ENCODE measurements around the gene RHOT2.
"Not testable (repeated sequence)": the region's sequence is repeated elsewhere in the genome, so short reads cannot be mapped to it uniquely, and the experiment has no call there.

The RHOT2 gene

DNA sequence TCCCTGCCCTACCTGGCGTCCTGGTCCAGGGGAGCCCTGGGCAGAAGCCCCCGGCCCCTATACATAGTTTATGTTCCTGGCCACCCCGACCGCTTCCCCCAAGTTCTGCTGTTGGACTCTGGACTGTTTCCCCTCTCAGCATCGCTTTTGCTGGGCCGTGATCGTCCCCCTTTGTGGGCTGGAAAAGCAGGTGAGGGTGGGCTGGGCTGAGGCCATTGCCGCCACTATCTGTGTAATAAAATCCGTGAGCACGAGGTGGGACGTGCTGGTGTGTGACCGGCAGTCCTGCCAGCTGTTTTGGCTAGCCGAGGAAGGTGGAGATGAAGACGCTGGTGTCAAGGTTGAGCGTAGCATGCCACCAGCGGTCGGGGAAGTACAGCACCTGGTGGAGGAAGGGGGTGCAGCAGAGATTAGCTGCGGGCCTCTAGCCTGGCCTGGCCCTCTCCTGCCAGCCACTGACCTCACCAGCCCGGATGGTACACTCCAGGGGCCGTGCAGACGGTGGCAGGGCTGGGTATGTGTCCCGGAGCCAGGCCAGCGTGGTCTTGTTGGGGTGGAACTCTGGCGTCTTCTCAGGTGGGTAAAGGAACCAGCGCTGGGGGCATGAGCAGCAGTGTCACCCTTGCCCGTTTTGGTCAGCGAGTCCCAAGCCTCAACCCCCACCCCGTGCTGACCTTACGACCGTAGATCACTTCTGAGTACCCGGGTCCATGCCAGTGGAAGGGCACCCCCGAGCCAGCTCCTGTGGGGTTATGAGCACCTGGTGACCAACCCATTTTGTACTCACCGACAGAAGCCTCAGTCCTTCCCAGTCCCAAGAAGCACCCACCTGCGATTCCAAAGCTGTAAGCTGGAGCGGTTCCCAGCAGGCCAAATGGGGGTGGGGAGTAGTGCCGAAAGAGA lies 14.8 kb downstream of the RHOT2 start:
- no peak for DNase-seq

DNA sequence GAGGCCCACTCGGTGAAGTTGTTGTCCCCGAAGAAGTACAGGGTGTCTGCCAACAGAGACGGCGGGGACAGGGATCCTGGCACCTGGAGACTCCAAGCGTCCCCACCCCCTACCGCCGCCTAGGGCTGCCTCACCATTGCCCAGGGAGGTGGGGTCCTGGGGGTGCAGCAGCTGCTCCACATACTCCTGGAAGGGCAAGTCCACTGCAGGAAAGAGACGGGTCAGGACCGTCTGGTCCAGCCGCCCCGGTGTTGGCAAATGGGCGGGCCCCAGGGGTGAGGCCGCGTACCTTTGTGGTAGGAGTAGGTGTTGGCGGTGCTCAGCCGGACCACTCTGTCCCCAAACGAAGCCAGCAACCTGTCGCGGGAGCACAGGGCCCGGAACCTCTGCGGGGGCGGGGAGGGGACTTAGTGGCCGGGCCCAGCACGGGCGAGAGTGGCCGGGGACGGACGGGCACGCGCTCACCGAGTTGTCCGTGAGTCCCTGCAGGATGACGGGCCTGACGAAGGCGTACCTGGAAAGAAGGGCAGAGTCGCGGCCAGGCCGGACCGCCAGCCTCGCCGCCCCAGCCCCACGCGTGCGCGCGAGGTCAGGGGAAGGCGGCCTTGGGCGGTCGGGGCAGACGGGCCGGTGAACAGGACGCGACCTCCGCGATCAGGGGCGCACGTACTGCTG lies 15.6 kb downstream of the RHOT2 start:
- no peak for DNase-seq

DNA sequence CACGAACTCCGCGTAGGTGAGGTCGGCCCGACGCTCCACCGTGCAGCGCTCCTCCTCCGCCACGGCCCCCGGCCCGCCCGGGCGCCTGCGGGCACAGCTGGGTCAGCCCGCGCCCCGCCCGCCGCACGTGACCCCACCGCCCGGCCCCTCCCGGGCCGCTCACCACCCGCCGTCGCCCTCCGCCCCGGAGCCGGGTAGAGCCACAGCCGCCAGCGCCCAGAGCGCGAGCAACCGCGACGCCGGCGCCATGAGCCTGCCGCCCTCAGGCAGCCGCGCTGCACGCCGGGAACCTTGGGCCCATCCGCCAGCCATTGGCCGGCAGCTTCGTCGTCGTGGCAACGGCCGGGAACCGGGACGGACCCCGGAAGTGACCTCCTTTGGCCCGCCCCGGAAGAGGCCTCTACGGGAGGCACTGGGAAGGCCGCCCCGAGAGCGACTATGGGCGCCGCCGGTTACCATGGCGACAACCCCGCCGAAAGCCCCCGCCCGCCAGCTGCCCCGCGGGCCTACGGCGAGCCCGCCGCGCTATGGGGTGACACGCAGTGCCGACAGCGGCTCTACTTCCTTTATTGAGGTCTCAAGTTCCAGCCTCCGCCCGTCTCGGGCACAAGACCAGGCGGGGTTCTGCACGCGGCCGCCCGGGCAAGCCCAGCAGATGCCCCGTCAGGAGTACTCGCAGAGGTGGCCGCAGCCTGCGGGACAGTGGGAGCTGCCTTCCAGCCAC lies 16.3 kb downstream of the RHOT2 start, which contains the start of gene JMJD8:
JMJD8 (minus strand) TSS at position 264 of the 724 bp plus-strand sequence; CDS start at position 249, 15 bp downstream.
- peak; percentile 93 to 95 for DNase-seq

DNA sequence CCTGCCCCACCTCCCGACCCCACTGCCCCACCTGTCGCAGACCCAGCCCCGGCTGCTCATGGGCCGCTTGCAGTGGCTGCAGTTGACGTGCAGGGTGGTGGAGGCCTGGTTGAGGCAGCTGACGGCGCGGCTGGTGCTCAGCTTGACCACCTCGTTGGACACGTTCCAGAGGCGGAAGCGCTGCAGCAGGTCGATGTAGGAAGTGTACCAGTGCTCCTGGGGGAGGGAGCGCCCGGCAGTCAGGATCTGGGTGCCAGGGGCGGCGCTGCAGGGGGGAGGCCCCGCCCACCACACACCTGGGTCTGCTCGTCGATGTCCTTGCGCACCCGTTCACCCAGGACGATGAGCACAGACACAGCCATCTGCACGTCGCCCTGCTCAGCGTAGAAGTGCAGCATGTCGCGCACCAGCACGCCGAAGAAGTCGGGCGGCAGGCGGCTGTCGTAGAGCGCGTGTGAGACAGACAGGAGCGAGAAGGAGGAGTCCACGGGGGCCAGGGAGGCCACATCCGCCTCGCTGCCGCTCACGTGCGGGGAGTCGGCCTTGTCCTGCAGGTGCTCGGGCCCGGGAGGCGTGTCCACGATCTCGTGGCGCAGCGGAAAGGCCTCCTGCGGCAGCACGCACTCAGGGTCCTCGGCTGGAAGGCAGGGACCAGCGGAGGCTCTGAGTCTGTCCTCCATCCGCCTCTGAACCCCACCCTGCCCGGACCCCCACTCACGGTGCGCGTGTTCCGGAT lies 17.2 kb downstream of the RHOT2 start:
- DNase-seq, result no peak

DNA sequence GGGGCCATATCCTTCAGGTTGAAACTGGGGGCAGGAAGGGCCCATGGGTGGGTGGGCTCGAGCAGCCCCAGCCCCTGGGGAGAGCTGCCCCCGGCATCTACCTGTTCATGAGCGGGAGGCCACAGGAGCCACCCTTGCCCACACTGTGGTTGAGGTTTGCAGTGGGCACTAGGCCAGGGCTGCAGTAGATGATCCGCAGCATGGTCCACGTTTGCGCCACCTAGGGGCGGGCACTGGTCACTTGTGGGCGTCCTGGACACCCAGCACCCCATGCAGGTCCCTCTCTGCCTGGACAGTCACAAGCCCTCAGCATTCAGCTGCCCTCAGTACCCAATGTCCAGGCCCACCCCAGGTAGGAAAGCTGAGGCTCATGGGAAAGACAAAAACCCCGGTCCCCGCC lies 18.0 kb downstream of the RHOT2 start:
- DNase-seq, result no peak

DNA sequence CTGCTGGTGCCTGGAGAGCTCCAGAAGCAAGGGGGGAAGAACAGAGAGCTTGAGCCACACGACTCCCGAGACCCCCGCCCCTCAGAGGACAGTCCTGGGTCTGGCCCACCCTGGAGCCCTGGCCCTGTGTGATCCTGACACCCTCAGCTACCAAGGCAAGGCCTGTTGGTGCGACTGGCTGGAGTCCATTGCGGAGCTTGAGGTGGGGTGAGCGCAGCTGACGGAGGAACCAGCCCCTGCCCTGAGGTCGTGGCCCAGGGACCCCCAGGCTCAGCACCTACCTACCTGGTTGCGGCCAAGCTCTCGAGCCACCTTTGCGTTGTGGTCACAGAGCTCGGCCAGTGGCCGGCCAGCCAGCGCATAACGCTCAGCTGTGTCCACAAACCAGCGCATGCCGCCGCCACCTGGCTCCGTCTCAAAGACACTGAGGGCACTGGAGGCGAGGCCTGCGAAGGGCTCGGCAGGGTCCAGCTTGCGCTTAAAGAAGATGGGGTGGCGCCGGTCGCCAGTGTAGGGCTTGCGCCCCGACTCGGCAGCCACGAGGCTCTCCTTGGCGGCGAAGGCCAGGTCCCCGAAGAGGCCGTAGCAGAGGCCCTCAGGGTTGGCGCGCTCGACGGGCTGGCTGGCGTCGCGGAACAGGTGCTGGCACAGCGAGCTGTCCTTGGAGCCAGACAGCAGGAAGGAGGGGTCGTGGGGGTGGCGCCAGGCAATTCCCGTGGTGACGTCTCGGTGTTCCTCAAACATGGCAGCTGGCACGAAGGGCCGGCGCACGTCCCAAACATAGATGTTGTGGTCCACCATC lies 18.7 kb downstream of the RHOT2 start:
- DNase-seq, result no peak

DNA sequence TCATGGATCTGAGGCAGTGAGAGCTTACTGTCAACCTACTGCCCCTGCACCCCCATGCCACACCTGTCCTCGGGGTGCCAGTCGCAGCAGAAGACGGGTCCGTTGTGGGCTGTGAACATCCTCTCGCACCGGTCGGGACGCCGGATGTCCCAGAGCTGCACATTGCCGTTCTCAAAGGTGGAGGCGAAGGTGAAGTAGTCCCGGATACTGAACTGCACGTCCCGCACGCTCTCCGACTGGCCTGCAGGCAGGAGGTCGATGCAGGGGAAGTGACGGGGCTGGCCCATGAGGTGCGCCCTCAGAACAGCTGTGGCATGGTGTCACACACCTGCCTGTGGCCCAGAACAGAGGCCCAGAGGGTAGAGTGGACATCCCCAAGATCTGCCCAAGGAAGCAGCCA lies 19.6 kb downstream of the RHOT2 start:
- DNase-seq, result no peak

DNA sequence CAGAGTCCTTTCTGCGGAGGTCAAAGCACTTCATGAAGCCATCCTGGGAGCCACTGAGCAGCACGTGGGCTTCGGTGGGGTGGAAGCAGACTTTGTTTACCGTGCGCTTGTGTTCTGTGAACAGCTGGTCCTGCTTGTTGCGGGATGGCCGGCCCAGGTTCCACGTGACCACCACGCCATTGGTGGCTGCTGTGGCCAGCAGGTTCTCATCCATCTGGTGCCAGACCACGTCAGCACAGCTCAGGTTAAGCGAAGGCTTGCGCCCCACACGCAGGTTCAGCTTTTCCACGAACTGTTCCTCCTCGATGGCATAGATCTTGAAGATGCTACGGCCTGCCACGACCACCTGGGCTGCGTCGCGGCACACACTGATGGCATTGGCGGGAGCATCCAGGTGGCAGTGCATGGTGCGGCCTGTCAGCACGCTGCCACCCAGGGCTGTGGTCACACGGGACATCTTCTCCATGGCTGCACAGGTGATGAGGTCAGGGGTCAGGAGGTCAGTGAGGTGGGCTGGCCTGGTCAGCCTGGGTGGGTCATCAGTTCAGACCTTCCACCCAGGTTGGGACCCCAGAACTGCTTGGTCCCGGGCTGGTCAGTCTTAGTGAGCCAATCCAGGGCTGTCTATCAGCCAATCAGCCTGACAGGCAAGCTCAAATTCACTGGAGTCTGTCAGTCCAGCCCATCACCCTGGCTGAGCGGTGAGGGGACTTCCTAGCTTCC lies 21.4 kb downstream of the RHOT2 start:
- DNase-seq, result no peak

DNA sequence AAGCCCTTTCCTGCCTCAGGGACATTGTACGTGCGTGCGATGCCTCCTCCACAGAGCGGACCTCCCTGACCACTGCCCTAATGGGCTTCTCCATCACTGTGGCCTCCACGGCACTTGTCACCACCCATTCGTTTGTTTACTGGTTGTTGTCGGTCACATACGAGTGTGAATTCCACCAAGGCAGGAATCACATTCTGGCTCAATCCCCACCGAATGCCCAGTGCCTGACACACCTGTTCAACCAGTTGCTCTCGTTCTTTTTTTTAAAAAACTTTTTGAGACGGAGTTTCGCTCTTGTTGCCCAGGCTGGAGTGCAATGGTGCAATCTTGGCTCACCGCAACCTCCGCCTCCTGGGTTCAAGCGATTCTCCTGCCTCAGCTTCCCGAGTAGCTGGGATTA lies 23.3 kb downstream of the RHOT2 start:
- not testable (repeated sequence) for DNase-seq

DNA sequence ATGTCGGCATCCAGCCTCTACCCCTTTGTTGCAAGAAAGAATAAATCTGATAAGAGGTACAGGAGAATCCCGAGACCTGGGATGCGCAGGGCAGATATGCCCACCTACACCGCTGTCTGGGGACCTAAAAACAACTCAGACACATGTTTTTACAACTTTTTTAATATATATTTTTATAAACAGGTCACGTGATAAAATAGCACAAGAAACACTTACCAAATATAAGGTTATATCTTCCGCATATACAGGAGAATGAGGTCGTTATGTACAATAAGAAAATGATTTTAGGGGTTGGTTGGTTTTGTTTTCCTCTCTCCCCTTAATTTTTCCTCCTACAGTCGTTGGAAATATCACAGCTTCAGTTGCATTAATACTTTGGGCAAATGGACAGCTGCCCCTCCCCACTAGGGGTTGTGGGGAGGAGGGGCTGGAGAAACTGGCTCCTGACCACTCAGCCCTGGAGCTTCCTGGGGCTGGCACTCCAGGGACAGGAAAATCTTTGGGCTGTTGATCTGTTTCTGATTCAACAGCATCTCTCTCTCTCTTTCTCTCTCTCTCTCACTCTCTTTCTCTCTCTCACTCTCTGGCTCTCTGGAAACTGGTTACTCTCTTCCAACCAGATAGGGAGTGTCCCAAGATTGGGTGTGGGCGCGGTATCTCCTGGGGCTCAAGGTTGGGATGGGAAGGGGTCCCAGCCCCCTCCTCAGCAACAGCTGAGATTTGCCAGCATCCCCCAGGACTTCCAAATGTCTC lies 24.6 kb downstream of the RHOT2 start:
- DNase-seq, result no peak

DNA sequence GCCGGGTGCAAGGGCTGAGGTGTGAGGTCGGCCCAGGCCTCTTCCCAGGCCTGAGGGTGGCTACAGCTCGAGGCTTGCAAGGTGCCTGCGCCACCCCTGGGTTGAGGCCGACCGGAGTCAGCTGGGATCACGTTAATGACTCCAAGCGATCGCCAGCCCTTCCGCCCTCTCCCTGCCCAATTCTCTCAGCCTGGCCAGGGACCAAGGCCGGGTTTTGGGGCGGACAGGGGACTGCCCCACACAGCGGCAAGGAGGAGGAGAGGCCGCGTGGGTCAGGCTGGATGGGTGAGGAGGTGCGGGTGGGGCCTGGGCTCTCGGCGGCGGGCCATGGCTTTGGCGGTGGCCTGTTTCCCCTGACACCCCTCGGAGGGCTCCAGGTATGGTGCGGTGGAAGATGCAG lies 25.4 kb downstream of the RHOT2 start:
- DNase-seq, result no peak

DNA sequence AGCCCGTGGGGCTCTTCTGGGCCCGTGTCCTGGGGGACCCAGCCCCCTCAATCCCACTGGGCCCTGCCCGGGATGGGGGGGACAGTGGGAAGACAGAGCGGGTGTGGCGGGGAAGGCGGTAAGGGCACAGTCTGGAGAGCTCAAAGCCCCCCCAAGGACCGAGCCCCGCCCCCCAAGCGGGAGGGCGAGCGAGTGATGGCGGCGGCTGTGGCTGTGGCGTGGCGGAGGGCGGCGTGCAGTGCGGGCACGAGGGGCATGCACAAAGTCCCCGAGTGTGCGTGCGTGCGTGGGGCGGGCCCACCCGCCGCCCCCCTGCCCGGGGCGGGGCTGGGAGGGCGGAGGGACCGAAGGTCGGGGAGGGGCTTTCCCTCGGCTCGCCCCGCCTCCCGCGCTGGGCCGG lies 25.8 kb downstream of the RHOT2 start:
- no peak for DNase-seq

DNA sequence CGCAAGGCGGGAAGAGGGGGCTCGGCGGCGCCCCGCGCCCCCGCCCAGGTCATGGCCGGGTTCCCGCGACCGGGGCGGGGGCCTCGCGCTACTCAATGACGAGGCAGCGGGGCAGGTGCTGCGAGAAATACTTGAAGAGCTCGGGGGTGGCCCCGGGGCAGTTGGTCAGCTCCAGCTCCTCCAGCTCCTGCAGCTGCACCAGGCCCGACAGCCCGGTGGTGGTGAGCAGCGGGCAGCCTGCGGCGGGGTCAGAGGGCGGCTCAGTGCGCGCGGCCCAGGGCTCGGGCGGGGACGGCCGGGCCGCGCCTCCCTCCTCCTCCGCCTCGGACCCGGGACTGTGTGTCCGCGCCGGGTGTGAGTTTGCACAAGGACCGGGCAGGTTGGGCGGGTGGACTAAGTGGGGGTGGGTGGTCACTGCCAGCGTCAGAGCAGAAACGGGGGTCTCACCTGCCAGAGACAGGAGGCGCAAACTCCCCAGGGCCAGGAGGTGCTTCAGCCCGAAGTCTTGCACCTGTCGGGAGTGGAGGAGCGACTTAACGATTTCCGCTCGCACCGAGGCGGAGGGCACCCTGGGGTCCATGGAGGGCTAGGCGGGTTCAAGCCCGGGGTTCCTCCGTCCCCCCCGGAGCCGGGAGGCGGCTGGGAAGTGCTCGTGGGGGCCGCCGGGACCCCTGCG lies 26.4 kb downstream of the RHOT2 start:
- DNase-seq, result no peak

DNA sequence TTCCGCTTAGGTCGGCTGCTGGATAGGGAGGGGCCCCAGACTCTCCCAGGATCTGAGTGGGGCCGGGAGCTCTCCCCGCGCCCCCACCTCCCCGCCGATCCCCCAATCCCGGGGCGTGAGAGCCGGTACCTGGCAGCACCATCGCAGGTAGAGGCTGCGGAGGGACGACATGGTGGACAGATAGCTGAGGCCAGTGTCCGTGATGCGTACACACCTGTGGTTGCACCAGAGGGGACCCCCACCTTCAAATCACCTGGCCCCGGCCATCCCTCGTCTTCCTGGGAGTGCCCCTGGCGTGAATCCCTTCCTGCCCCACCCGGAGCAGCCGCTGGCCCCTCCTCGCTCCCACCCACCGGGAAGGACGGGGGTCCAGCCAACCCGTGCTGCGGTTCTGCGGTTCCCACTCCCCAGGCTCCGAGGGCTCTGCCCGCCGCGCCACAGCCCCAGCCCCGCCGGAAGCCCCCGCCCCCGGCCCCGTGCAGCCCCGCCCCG lies 27.0 kb downstream of the RHOT2 start:
- DNase-seq, result no peak

DNA sequence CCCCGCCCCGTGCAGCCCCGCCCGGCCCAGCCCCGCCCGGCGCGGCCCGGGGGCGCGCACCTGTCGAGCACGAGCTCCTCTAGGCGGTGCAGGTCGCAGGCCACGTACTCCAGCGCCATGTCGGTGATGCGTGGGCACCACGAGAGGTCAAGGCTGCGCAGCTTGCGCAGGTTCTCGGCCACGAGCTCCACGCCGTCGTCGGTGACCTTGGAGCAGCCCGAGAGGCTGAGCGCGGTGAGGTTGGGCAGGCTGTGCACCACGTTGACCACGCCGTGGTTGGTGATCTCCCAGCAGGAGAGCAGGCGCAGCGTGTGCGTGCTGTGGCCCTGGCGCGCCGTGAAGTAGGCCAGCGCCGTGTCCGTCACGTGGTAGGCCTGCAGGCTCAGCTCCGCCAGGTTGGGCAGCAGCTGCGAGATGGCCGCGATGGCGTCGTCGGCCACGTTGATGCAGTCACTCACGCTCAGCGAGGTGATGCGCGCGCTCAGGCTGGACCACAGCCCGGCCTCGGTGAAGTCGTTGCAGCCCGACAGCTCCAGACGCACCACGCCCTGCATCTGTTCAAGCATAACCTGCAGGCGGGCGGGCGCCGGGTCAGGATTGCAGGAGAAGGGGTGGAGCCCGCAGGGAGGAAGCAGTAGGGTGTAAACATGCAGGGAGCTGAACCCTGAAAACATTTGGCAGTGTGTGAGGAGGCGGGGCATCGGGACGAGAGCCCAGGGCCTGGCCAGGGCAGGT lies 27.6 kb downstream of the RHOT2 start:
- DNase-seq, result peak; percentile 54 to 56

DNA sequence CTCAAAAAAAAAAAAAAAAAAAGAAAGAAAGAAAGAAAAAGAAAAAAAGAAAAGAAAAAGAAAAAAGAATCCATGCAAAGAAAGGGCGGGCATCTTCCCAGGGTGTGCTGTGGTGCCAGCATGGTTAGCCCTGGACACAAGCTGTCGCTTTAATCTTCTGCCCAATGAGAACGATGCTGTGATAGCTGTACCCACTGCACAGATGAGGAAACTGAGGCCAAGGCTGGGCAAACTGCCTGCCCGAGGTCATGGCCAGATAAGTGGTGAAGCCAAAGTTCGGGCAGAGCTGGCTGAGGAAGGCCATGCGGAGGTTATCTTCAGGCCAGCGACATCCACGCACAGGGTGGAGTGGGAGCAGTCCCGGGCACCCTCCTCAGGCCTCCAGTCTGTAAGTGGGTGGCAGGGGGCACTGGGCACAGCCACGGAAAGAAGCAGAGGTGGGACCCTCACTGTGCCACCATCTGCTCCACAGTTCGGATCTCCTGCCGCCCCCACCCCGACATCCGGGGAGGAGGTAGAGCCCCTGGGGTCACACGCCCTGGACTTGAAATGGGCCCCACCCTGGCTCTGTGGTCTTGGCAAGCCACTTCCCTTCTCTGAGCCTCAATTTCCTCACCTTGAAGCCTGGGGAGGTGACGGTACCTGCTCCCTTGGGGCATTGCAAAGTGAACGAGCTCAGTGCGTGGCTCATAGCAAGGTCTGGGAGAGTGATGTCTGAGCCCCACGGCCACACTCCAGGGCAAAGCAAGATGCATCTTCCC lies 31.2 kb downstream of the RHOT2 start:
- no peak for DNase-seq

DNA sequence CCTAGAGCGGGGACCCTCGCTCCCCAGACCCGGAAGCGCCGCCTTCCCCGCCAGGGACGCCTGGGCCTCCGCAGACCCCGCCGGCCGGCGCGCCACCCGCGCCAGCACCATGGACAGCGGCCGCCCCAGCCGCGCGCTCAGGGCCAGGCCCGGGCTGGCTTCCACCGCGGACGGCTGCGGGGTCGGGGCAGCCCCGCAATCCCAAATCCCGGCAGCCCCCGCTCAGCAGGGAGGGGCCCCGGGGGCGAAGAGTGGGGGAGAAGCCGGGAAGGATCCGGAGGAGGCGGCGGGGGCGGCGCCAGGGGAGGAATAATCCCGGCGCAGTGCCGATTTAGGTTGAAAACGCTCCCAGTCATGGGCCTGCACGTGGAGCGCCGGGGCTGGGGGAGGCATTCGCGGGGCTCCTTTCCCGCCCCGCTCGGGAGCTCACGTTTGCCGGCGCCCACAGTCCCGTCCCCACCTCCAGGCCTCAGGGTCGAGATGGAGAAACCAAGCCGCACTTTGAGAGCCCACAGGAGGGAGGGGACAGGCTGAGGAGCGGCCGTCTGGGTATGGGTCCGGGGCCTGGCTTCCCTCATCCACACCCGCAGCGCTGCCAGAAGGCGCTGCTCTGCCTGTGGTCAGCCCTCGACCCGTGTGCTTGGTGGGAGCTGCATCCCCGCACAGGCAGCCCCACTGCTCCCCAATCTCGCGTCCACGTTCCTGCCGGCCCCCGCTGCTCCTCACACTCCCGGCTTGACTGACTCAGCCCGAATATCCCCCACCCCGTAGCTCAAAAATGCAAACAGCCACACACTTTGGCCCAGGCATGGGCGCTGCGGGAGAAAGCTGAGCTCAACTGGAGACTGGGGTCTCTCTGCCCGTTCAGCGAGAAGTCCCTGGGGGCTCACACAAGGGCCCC lies 33.0 kb downstream of the RHOT2 start:
- DNase-seq, result peak in 1 of 2 experiments; percentile 37
